Activated B cell treated with CpG ODN at 0.5 μM for 24 hours (primary cell): ENCODE measurements around the gene ARL2. TPM values are rescaled to one million over a fixed set of nuclear protein-coding genes. Genes with fewer than 3 reads are reported as not detected.
A peak's percentile ranks its signal among the peaks of the same experiment; 100 is the strongest.
"Not testable (repeated sequence)": the region's sequence is repeated elsewhere in the genome, so short reads cannot be mapped to it uniquely, and the experiment has no call there.

Experiments
- ATAC-seq: fragments of 200-7000 bp; cut with Tn5 transposase; one replicate; pipeline ENCODE4 v1.10.0; 2021; ENCODE audit warnings: low read depth, mild to moderate bottlenecking, moderate library complexity
- CTCF ChIA-PET: fragments of 350-600 bp; sonication (Branson Sonifier 250); formaldehyde crosslinking; loops from one replicate; lab custom pipeline; 2021; ENCODE audit warnings: antibody characterized with exemption; lab: Charles Lee
- POLR2A ChIA-PET: fragments of 350-600 bp; sonication (Branson Sonifier 250); formaldehyde crosslinking; loops from one replicate; lab custom pipeline; 2021; ENCODE audit warnings: antibody characterized with exemption; lab: Charles Lee
- DNase-seq: peaks from one replicate; pipeline ENCODE4 v3.0.0; 2022
- H3K27ac Mint-ChIP-seq: one replicate; pipeline ENCODE4 v1.8.0; 2020; ENCODE audit warnings: mixed read lengths
- H3K27me3 Mint-ChIP-seq: one replicate; pipeline ENCODE4 v1.8.0; 2021; ENCODE audit warnings: mixed read lengths
- H3K36me3 Mint-ChIP-seq: one replicate; pipeline ENCODE4 v1.8.0; 2021; ENCODE audit warnings: low read depth, mixed read lengths
- H3K4me1 Mint-ChIP-seq: one replicate; pipeline ENCODE4 v1.8.0; 2021; ENCODE audit warnings: mixed read lengths
- H3K4me3 Mint-ChIP-seq: one replicate; pipeline ENCODE4 v1.8.0; 2020; ENCODE audit warnings: mild to moderate bottlenecking, mixed read lengths
- H3K9me3 Mint-ChIP-seq: one replicate; pipeline ENCODE4 v1.8.0; 2020; ENCODE audit warnings: mixed read lengths
- CTCF ChIP-seq: fragments of 200-600 bp; IDR thresholded peaks from one replicate; pipeline ENCODE4 v1.8.0; 2022; ENCODE audit warnings: antibody characterized with exemption, mild to moderate bottlenecking
- intact Hi-C: fragments of 100-400 bp; cut with micrococcal nuclease; formaldehyde crosslinking; loops from one replicate; pipeline ENCODE4 v1.15.1; 2024
- total RNA-seq: library from RNA; stranded (reverse); gene quantifications from 2 replicates; pipeline ENCODE4 v1.2.3, GENCODE V29; 2022

ARL2 gene
- total RNA-seq, 1 donor from 2014 or later = 65.6 TPM

DNA sequence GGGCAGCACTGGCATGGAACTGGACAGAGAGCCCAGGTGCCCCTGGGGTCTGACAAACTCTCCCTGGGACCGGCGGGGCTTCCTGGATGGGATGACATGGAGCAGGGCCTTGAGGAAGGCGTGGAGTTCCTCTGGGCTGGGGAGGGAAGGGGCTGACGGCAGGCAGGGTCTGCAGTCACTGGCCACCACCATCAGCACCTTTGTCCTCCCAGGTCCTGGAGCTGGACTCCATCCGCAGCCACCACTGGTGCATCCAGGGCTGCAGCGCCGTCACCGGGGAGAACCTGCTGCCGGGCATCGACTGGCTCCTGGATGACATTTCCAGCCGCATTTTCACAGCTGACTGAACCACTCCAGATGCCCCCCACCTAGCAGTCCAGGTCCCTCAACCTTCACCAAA lies 7.5 kb downstream of the ARL2 start:
- Mint-ChIP-seq H3K36me3 (peaks cover 39% of the 10 kb centered on the region), H3K4me1 (peaks cover 5% of the 10 kb centered on the region), H3K27ac (no peak overlapping the region), H3K4me3 (no peak overlapping the region), H3K9me3 (no peaks in the 10 kb centered on the region), H3K27me3 (no peaks in the 10 kb centered on the region)
- ChIA-PET POLR2A (interaction anchor here (0.6 kb wide), 1 partner anchor 223 kb away, joined by 9 read pairs; no protein-coding TSS in a partner anchor), CTCF (no interaction called here)
- TF ChIP-seq CTCF = no peak
- no peak for ATAC-seq
- intact Hi-C loops = no loop called here
- DNase-seq = no peak

- H3K4me3 Mint-ChIP-seq, CTCF ChIA-PET, POLR2A ChIA-PET, intact Hi-C loops, H3K27me3 Mint-ChIP-seq, H3K9me3 Mint-ChIP-seq, H3K27ac Mint-ChIP-seq, ATAC-seq, DNase-seq: not testable (repeated sequence)
- H3K4me1 Mint-ChIP-seq = peaks cover 18% of the 10 kb centered on the region
- H3K36me3 Mint-ChIP-seq = peaks cover 28% of the 10 kb centered on the region
These were observed 9.5 kb downstream of the ARL2 start for GRCh38 chr11:65023502-65023901.

DNA sequence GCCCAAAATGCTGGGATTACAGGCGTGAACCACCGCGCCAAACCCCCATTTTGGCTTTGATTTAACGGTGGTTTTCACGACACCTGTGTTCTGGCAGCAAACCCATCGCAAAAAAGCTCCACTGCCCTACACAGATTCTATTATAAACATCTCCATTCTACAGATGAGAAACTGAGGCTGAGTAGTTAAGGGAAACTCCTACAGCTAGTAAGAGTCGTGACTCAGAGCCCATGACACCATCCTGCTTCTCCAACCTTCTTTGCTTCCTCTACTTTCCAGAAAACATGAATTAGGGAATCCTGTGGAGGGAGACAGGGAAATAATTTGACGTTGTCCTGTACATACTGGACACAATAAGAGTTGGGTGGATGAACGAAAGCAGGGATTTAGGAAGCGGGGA lies 12.8 kb downstream of the ARL2 start:
- POLR2A ChIA-PET = interaction anchor here (0.6 to 1.5 kb wide), 7 partner anchors 11 to 283 kb away, joined by 3 to 9 read pairs (median 4); partner anchors contain the start of genes ARL2, PPP2R5B, RASGRP2 and SAC3D1
- no peaks in the 10 kb centered on the region for H3K9me3 Mint-ChIP-seq
- intact Hi-C loops = loop anchor here (1.0 to 5.0 kb wide), 9 partner anchors 13 to 545 kb away; partner anchors contain the start of genes ARL2, ATG2A, CAPN1 and CDCA5
- peaks cover 21% of the 10 kb centered on the region for H3K4me1 Mint-ChIP-seq
- ATAC-seq (no peak), DNase-seq (no peak)
- no peak for TF ChIP-seq CTCF
- peak overlapping the region; percentile 88 for H3K27ac Mint-ChIP-seq
- peak overlapping the region; percentile 85 for H3K4me3 Mint-ChIP-seq
- H3K27me3 Mint-ChIP-seq = no peaks in the 10 kb centered on the region
- peaks cover 7% of the 10 kb centered on the region for H3K36me3 Mint-ChIP-seq
- CTCF ChIA-PET = interaction anchor here (0.9 to 2.1 kb wide), 3 partner anchors 13 to 103 kb away, joined by 3 to 5 read pairs (median 4); partner anchors contain the start of genes ARL2 and TM7SF2

DNA sequence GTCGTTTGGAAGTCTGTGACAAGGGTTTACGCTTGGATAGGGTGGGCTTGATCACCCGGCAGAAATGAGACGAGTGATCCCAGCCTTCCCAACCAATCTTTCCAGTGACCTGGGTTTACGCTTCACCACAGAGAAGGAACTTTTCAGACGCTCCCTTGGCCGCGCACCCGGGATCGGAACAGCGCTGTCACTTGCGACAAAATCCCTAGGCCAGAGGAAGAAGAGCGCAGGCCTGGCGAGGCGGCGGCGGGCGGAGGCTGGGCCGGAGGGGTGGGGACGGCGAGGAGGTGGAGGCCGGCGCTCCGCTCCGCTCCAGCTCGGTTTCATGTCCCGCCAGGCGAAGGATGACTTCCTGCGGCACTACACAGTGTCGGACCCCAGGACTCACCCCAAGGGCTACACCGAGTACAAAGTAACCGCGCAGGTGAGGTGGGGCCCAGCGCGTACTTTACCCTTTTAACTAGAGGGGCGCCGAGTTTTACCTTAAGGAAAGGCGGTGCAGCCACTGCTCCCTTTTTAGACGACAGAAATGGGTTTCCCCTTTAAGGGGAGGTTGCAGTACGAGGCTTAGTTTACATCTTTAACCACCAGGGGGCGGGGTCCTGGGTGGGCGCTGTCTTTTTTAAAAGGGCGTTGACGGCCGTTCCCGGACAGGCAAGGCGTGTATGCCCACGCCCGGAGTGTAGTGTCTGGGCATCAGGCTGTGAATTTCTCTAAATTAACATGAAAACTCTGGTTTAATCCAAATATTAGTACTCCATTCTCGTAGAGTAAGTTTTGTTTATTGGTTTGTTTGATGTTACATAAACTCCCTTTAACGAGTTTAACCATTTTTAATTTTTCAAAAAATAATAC lies 13.5 kb downstream of the ARL2 start, which contains the start of gene SNX15:
Gene SNX15, plus strand, starts transcription at position 227 of the 855 bp plus-strand sequence. Its CDS starts 99 bp downstream, at position 326.
- CTCF ChIA-PET = interaction anchor here (0.9 to 2.1 kb wide), 3 partner anchors 13 to 104 kb away, joined by 3 to 5 read pairs (median 4); partner anchors contain the start of genes ARL2 and TM7SF2
- intact Hi-C loops = loop anchor here (1.0 to 5.0 kb wide), 9 partner anchors 13 to 545 kb away; partner anchors contain the start of genes ARL2, ATG2A, CAPN1 and CDCA5
- H3K4me3 Mint-ChIP-seq = peak within 1 kb of the TSS; percentile 85
- ATAC-seq = peak; percentile 90
- no peaks in the 10 kb centered on the region for H3K27me3 Mint-ChIP-seq
- peaks cover 21% of the 10 kb centered on the region for H3K4me1 Mint-ChIP-seq
- peak; percentile 72 for DNase-seq
- H3K9me3 Mint-ChIP-seq = no peaks in the 10 kb centered on the region
- POLR2A ChIA-PET = interaction anchor here (0.6 to 1.5 kb wide), 6 partner anchors 12 to 284 kb away, joined by 3 to 9 read pairs (median 5); partner anchors contain the start of genes ARL2, PPP2R5B, RASGRP2 and SAC3D1
- peak within 1 kb of the TSS; percentile 88 for H3K27ac Mint-ChIP-seq
- H3K36me3 Mint-ChIP-seq = peaks cover under 1% of the 10 kb centered on the region
- no peak for TF ChIP-seq CTCF

- Mint-ChIP-seq H3K9me3 (no peaks in the 10 kb centered on the region), H3K27ac (no peak overlapping the region), H3K36me3 (peaks cover 16% of the 10 kb centered on the region), H3K4me3 (no peak overlapping the region), H3K4me1 (peaks cover 16% of the 10 kb centered on the region), H3K27me3 (no peaks in the 10 kb centered on the region)
- no peak for ATAC-seq
- no peak for DNase-seq
- POLR2A ChIA-PET = no interaction called here
- intact Hi-C loops = no loop called here
- CTCF ChIA-PET = no interaction called here
- no peak for TF ChIP-seq CTCF
These were observed 18.3 kb downstream of the ARL2 start for GRCh38 chr11:65032216-65032615.
